Renal cortex interstitium (tissue), 11 donors: ENCODE data around the gene PANX1. TPM values are rescaled to one million over a fixed set of nuclear protein-coding genes. Genes with fewer than 3 reads are reported as not detected.
"Not testable (repeated sequence)": the region's sequence is repeated elsewhere in the genome, so short reads cannot be mapped to it uniquely, and the experiment has no call there.

Source experiments
- DNase-seq, 11 donors: peaks; one replicate each; pipeline ENCODE4 v3.0.0-alpha.2; 2013; ENCODE audit warnings: low read depth in 9 of 11, low spot score in 4 of 11; ENCODE audit errors: extremely low read depth in 1 of 11
- polyA plus RNA-seq, 3 donors: library from polyadenylated mRNA; unstranded; fragments of 120-200 nt; gene quantifications; one replicate each; pipeline ENCODE4 v1.2.1, GENCODE V29; 2013; ENCODE audit not compliant: insufficient read length in 3 of 3

PANX1 gene
- polyA plus RNA-seq, 3 donors: 22.7 to 27.9 (median 27.2) TPM

GRCh38 chr11:94142308-94143281 is 14.0 kb downstream of the PANX1 start:
- peak in 5 of 11 donors; percentile 37 to 53 (median 45) for DNase-seq

- DNase-seq: no peak
Measured at GRCh38 chr11:94144216-94144615, 15.6 kb downstream of the PANX1 start.

- DNase-seq: no peak
Measured at GRCh38 chr11:94144664-94145063, 16.0 kb downstream of the PANX1 start.

GRCh38 chr11:94145431-94145830 is 16.8 kb downstream of the PANX1 start:
- DNase-seq: no peak

GRCh38 chr11:94145916-94146315 is 17.3 kb downstream of the PANX1 start:
- no peak for DNase-seq

- DNase-seq: no peak
Measured at GRCh38 chr11:94147433-94147845, 18.8 kb downstream of the PANX1 start.

GRCh38 chr11:94148189-94148588 is 19.5 kb downstream of the PANX1 start:
- no peak for DNase-seq

- no peak for DNase-seq
Measured at GRCh38 chr11:94149431-94150017, 20.9 kb downstream of the PANX1 start.

- DNase-seq: no peak
Measured at GRCh38 chr11:94150056-94150455, 21.4 kb downstream of the PANX1 start.

GRCh38 chr11:94150704-94151685 is 22.4 kb downstream of the PANX1 start:
- no peak for DNase-seq

- no peak for DNase-seq
Measured at GRCh38 chr11:94151903-94152677, 23.4 kb downstream of the PANX1 start.

- DNase-seq: no peak
Measured at GRCh38 chr11:94152678-94153065, 24.0 kb downstream of the PANX1 start.

- DNase-seq: no peak
Measured at GRCh38 chr11:94153320-94153719, 24.7 kb downstream of the PANX1 start.

- DNase-seq: no peak
Measured at GRCh38 chr11:94154095-94154856, 25.6 kb downstream of the PANX1 start.

- not testable (repeated sequence) for DNase-seq
Measured at GRCh38 chr11:94157339-94157738, 28.7 kb downstream of the PANX1 start.

- DNase-seq: no peak
Measured at GRCh38 chr11:94168882-94169281, 40.2 kb downstream of the PANX1 start.

GRCh38 chr11:94169516-94169915 is 40.9 kb downstream of the PANX1 start:
- no peak for DNase-seq
